Stimulated activated CD4-positive, alpha-beta T cell treated with anti-CD3 and anti-CD28 coated beads, Interleukin-1b, Interleukin-23, amount 100 ng/mL, for 48 hours (primary cell): ENCODE data around the gene PITPNM1.
"Not testable (repeated sequence)": the region's sequence is repeated elsewhere in the genome, so short reads cannot be mapped to it uniquely, and the experiment has no call there.

Experiments
- DNase-seq: peaks from one replicate; pipeline ENCODE4 v3.0.0-alpha.2; 2020

PITPNM1 gene

GRCh38 chr11:67486481-67487195, 18.5 kb downstream of the PITPNM1 start:
- DNase-seq: peak; percentile 59

- peak; percentile 80 for DNase-seq
Observed at GRCh38 chr11:67485873-67486361, 19.2 kb downstream of the PITPNM1 start.

GRCh38 chr11:67484847-67485311, 20.3 kb downstream of the PITPNM1 start:
- DNase-seq: peak; percentile 83

GRCh38 chr11:67483831-67484665, 21.1 kb downstream of the PITPNM1 start:
- peak; percentile 52 for DNase-seq

- peak; percentile 98 for DNase-seq
Observed at GRCh38 chr11:67482827-67483798, 22.1 kb downstream of the PITPNM1 start, which contains the start of gene AIP. Gene AIP, plus strand, starts transcription at chr11:67483026. Its CDS starts 133 bp downstream, at chr11:67483159.

- DNase-seq: no peak
Observed at GRCh38 chr11:67482275-67482826, 22.8 kb downstream of the PITPNM1 start.

- DNase-seq: not testable (repeated sequence)
Observed at GRCh38 chr11:67477344-67478050, 27.7 kb downstream of the PITPNM1 start.

- DNase-seq: not testable (repeated sequence)
Observed at GRCh38 chr11:67476692-67477091, 28.5 kb downstream of the PITPNM1 start.

GRCh38 chr11:67472882-67473281, 32.3 kb downstream of the PITPNM1 start:
- DNase-seq: no peak

- DNase-seq: no peak
Observed at GRCh38 chr11:67470337-67471002, 34.7 kb downstream of the PITPNM1 start.

GRCh38 chr11:67469508-67469811, 35.7 kb downstream of the PITPNM1 start:
- no peak for DNase-seq

GRCh38 chr11:67468759-67469507, 36.2 kb downstream of the PITPNM1 start, which contains the start of gene TMEM134:
Gene TMEM134, minus strand, starts transcription at chr11:67469251. Its CDS starts 59 bp downstream, at chr11:67469192.
- DNase-seq: peak; percentile 93

- DNase-seq: no peak
Observed at GRCh38 chr11:67468456-67468758, 36.8 kb downstream of the PITPNM1 start.

- DNase-seq: no peak
Observed at GRCh38 chr11:67468056-67468455, 37.1 kb downstream of the PITPNM1 start.

- no peak for DNase-seq
Observed at GRCh38 chr11:67466962-67467771, 38.0 kb downstream of the PITPNM1 start.

GRCh38 chr11:67466367-67466766, 38.8 kb downstream of the PITPNM1 start:
- no peak for DNase-seq

GRCh38 chr11:67465530-67465929, 39.6 kb downstream of the PITPNM1 start:
- DNase-seq: not testable (repeated sequence)

GRCh38 chr11:67465189-67465510, 40.0 kb downstream of the PITPNM1 start:
- DNase-seq: no peak

- peak; percentile 94 for DNase-seq
Observed at GRCh38 chr11:67464411-67465188, 40.6 kb downstream of the PITPNM1 start.
